Measurements from ENCODE around the gene FBXL7.

Gene FBXL7

GRCh38 chr5:15926586-15926985, 426.6 kb downstream of the FBXL7 start:
- no peak for DNase-seq

- DNase-seq = no peak
These were observed 427.9 kb downstream of the FBXL7 start for GRCh38 chr5:15927710-15928380.

GRCh38 chr5:15929611-15930263, 429.8 kb downstream of the FBXL7 start:
- no peak for DNase-seq

GRCh38 chr5:15932066-15932465, 432.1 kb downstream of the FBXL7 start:
- no peak for DNase-seq

- no peak for DNase-seq
These were observed 433.6 kb downstream of the FBXL7 start for GRCh38 chr5:15933259-15934207.

GRCh38 chr5:15936505-15937245, 436.7 kb downstream of the FBXL7 start:
- DNase-seq = no peak

GRCh38 chr5:15937708-15938107, 437.7 kb downstream of the FBXL7 start:
- DNase-seq = no peak

- no peak for DNase-seq
These were observed 438.2 kb downstream of the FBXL7 start for GRCh38 chr5:15938186-15938585.

GRCh38 chr5:15938961-15939360, 439.0 kb downstream of the FBXL7 start:
- DNase-seq = no peak

- no peak for DNase-seq
These were observed 440.9 kb downstream of the FBXL7 start for GRCh38 chr5:15940905-15941304.

GRCh38 chr5:15943487-15943886, 443.5 kb downstream of the FBXL7 start:
- no peak for DNase-seq

- DNase-seq = no peak
These were observed 446.0 kb downstream of the FBXL7 start for GRCh38 chr5:15946026-15946425.

- no peak for DNase-seq
These were observed 448.2 kb downstream of the FBXL7 start for GRCh38 chr5:15948190-15948589.

GRCh38 chr5:15951126-15951525, 451.1 kb downstream of the FBXL7 start:
- DNase-seq = no peak

GRCh38 chr5:15951550-15951949, 451.6 kb downstream of the FBXL7 start:
- no peak for DNase-seq

- no peak for DNase-seq
These were observed 456.6 kb downstream of the FBXL7 start for GRCh38 chr5:15956622-15957021.

GRCh38 chr5:15957124-15957523, 457.1 kb downstream of the FBXL7 start:
- DNase-seq = no peak

- no peak for DNase-seq
These were observed 459.6 kb downstream of the FBXL7 start for GRCh38 chr5:15959370-15960164.

- DNase-seq = no peak
These were observed 466.2 kb downstream of the FBXL7 start for GRCh38 chr5:15966066-15966640.

GRCh38 chr5:15966651-15967050, 466.7 kb downstream of the FBXL7 start:
- no peak for DNase-seq

GRCh38 chr5:15968993-15969392, 469.0 kb downstream of the FBXL7 start:
- no peak for DNase-seq

GRCh38 chr5:15977851-15978250, 477.9 kb downstream of the FBXL7 start:
- DNase-seq = no peak
